A549 treated with DMSO at 1 μM for 4 hours (cell line): Measurements from ENCODE around the gene NUBP2. TPM values are rescaled to one million over a fixed set of nuclear protein-coding genes. Genes with fewer than 3 reads are reported as not detected.

Experiments
- total RNA-seq: library from RNA; stranded (reverse); fragments of 200-300 nt; extraction: Qiagen RNA extraction; gene quantifications from 5 replicates; pipeline ENCODE4 v1.2.3, GENCODE V29; 2022; ENCODE audit warnings: low read depth

NUBP2 gene, protein sequence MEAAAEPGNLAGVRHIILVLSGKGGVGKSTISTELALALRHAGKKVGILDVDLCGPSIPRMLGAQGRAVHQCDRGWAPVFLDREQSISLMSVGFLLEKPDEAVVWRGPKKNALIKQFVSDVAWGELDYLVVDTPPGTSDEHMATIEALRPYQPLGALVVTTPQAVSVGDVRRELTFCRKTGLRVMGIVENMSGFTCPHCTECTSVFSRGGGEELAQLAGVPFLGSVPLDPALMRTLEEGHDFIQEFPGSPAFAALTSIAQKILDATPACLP
- 56.7 to 88.8 TPM (median 76.9 TPM) in 5 replicates for total RNA-seq

DNA sequence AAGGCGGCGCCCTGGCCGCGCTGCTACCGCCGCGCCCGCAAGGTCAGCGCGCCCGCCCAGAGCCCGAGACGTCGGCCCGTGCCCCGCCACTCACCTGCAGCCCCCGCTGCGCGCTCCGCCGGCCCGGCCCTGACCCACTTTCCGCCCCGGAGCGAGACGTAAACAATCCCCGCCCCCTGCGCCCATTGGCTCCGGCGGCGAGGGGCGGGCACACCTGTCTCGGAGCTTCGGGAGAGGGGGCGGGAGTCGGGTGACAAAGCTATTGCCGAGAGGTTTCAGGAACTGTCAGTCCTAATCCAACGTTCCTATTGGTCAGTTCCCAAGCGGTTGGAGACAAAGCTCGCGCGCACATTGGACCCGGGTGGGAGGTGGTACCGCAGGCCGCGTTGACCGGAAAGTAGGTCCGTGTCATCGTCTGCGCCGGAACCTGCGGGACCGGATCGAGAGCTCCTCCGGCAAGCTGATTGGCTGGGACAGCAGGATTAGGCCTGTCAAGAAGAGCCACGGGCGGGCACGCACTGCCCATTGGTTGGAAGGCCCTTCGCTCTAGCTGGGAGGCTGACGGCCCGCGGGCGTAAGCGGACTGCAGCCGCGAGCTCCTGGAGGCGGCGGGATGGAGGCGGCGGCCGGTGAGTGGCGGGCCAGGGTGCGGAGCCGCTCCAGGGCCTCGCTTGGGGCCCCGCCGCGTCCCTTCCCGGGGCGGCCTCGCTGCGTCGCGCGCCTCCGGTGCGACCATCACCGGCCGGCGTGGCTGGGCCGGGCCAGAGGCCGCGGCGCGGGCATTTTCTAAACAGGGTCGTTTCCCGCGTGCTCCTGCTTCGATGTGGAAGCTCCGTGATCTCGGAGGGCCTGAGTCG is at the start of gene NUBP2, which contains the start of gene SPSB3:
Gene NUBP2, plus strand, starts transcription at position 553 of the 857 bp plus-strand sequence. Its CDS starts 61 bp downstream, at position 614.
Gene SPSB3, minus strand, starts transcription at position 164 of the 857 bp plus-strand sequence. CDS start 1,088 bp downstream, outside the sequence.

DNA sequence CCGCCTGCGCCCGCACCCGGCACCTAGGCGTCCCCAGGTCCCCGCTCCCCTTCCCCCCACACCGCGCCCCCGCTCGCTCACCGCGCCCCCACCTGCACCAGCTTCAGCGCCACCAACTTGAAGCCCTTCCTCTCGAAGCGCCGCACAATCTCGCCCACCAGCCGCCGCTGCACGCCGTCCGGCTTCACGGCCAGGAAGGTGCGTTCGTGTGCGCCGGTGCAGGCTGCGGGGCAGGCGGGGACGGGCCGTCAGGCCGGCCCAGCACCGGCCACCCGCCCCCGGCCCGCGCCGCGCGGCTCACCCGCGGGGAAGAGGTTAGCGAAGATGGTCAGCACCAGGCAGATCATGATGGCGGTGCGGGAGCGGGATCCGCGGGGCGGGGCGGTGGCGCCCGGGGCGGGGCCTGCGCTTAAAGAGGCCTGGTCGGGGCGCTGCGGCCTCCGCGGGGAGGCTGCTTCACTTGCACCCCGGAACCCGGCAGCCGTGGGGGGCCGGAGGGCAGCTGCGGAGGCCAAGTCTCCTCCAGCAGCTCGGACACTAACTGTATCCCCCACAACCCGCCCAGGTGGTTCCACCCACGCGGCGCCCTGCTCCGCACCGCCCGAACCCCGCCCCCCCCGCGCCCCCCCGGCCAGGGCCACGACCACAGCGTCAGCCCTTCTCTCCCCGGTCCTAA is 11.4 kb upstream of the NUBP2 start, which contains the start of gene NME3:
Gene NME3, minus strand, starts transcription at position 356 of the 676 bp plus-strand sequence. Its CDS starts 9 bp downstream, at position 347.

DNA sequence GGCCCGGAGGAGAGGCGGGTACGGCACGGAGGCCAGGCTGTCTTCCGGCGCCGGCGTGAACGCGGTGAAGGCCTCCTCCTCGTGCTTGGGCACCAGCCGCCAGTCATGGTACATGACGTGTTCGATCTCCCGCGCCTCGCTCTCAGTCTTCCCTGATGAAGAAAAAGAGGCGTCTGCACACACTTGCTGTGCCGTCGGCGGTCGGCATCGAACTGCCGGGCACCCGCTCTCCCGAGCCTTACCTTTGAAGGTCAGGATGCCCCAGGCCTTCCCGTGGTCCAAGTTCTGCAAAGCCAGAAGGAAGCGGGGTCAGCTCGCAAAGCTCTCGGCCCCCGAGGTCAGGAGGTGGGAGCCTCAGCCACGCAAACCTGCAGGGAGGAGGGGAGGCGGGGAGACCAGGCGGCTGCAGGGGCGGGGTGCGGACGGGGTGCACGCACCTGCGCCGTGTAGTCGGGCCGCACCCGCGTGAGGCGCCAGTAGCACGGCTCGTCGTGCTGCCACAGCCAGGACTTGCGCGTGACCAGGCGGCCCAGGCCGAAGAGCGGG is 10.3 kb upstream of the NUBP2 start, which contains the start of gene EME2:
Gene EME2, plus strand, starts transcription at position 449 of the 546 bp plus-strand sequence. CDS start 418 bp downstream, outside the sequence.

DNA sequence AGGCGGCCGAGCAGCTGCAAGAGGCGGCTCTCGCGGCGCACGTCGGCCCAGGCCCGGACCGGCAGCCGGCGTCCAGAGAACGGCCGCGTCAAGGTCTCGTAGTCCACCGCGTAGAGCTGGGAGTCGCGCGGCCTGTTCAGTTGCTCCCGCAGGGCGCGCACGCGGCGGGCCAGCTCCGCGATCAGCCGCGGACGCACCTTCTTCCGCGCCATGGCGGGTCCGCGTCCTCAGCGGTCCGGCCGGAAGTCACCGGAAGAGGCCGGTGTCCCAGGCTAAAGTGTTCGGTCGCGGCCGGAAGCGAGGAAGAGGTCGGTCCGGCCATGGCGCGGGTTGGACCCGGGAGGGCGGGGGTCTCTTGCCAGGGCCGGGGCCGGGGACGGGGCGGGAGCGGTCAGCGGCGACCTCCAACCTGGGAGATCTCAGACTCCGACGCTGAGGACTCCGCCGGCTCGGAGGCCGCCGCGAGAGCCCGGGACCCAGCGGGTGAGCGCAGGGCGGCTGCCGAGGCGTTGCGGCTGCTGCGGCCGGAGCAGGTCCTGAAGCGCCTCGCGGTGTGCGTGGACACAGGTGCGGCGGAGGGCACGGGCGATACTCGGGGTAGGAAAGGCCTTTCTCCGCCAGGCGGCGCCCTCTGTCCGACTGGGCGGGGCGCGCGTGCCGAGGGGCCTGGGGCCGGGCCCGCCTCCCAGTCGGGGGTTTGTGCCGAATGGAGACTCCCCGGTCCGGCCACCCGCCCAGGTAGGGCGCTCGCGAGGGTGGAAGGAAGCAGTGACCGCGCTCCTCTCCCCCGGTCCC is 9.7 kb upstream of the NUBP2 start, which contains the start of gene MRPS34:
Gene MRPS34, minus strand, starts transcription at position 227 of the 795 bp plus-strand sequence. Its CDS starts 15 bp downstream, at position 212.

DNA sequence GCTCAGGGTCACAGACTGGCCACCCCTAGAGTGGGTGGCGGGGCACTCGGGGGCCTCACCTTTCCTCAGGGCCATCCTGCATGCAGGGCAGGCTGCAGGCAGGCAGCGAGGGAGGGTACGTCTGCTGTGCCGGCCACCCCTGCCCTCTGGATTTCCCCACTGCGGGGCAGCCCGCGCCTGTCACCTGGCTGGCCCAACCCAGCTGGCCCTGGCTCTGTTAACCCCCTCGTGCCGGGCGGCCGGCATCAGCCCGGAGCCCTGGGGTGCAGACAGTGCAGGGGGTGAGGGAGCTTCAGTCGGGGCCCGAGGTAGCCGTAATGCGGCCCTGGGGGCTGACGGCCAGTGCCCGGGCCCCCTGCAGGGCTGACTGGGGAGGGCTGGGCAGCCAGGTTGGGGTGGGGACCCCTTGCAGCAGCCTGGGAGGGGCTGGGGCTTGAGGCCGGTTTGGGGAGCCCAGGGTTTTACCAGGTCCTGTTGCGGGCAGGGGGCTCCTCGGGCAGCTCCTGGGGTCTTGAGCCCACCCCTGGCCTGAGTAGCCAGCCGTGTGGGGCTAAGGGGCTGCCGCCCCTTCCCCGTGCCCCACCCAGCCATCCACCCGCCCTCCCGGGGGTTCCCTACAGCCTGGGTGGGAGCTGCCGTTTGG is 10.9 kb downstream of the NUBP2 start, which contains the start of gene IGFALS:
Gene IGFALS, minus strand, starts transcription at position 128 of the 643 bp plus-strand sequence. Its CDS starts 53 bp downstream, at position 75.

DNA sequence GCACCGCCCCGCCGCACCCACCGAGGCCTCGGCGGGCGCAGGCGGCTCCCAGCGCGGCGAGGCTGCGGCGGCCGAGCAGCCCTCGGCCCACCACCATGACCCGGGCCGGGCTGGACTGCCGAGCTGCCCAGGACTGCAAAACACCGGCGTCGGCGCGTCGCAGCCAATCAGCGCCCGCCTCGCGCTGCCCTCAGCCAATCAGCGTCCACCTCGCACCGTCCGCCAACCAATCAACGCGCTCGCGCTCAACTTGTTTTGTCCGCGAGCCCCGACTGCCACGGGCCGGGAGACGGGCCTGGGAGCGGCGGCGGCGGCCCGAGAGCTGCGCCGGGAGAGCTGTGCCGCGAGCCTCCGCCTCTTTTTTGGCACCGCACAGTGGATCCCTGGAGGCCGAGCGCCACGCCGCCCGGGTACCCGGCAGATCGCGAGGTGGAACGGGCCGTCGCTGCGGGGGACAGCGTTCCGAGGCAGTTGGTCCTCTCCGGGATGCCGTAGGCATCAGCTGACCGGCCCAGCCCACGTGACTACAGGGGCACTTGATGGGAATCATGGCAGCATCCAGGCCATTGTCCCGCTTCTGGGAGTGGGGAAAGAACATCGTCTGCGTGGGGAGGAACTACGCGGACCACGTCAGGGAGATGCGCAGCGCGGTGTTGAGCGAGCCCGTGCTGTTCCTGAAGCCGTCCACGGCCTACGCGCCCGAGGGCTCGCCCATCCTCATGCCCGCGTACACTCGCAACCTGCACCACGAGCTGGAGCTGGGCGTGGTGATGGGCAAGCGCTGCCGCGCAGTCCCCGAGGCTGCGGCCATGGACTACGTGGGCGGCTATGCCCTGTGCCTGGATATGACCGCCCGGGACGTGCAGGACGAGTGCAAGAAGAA is 44.2 kb downstream of the NUBP2 start, which contains the start of the genes FAHD1 and HAGH:
Gene FAHD1, plus strand, starts transcription at position 516 of the 883 bp plus-strand sequence. Its CDS starts 33 bp downstream, at position 549.
Gene HAGH, minus strand, starts transcription at position 135 of the 883 bp plus-strand sequence. Its CDS starts 38 bp downstream, at position 97.

Other genes starting within 250 kb of the NUBP2 start
- gene TMEM204, start 249.3 kb upstream of the NUBP2 start, total RNA-seq = not detected in 5 replicates
- 8.2 to 9.3 TPM (median 9.3 TPM) in 5 replicates for gene IFT140, start 170.9 kb upstream of the NUBP2 start, total RNA-seq
- gene CRAMP1, start 170.6 kb upstream of the NUBP2 start, total RNA-seq = 14.1 to 18.6 TPM (median 16.7 TPM) in 5 replicates
- gene JPT2, start 104.7 kb upstream of the NUBP2 start, total RNA-seq = 169 to 207 TPM (median 182 TPM) in 5 replicates
- gene MAPK8IP3, start 76.8 kb upstream of the NUBP2 start, total RNA-seq = 36.1 to 58.0 TPM (median 52.2 TPM) in 5 replicates
- 29.4 to 60.4 TPM (median 53.3 TPM) in 5 replicates for gene NME3, start 11.4 kb upstream of the NUBP2 start, total RNA-seq
- gene EME2, start 10.2 kb upstream of the NUBP2 start, total RNA-seq = 5.4 to 12.9 TPM (median 9.9 TPM) in 5 replicates
- gene MRPS34, start 9.8 kb upstream of the NUBP2 start, total RNA-seq = 163 to 261 TPM (median 224 TPM) in 5 replicates
- 16.1 to 25.3 TPM (median 22.5 TPM) in 5 replicates for gene SPSB3, start 389 bp upstream of the NUBP2 start, total RNA-seq
- gene IGFALS, start 10.7 kb downstream of the NUBP2 start, total RNA-seq = 0.07 to 0.13 TPM in 2 of 5 replicates, not detected in the others
- 57.8 to 69.7 TPM (median 62.0 TPM) in 5 replicates for gene HAGH, start 43.9 kb downstream of the NUBP2 start, total RNA-seq
- 42.2 to 49.6 TPM (median 45.3 TPM) in 5 replicates for gene FAHD1, start 44.2 kb downstream of the NUBP2 start, total RNA-seq
- 1.9 to 2.4 TPM (median 2.1 TPM) in 5 replicates for gene MEIOB, start 89.2 kb downstream of the NUBP2 start, total RNA-seq
- 1.9 to 3.9 TPM (median 3.1 TPM) in 5 replicates for gene HS3ST6, start 135.5 kb downstream of the NUBP2 start, total RNA-seq
- gene MSRB1, start 160.2 kb downstream of the NUBP2 start, total RNA-seq = 27.0 to 33.5 TPM (median 29.9 TPM) in 5 replicates
- 0.03 to 0.06 TPM in 2 of 5 replicates, not detected in the others for gene RPL3L, start 171.7 kb downstream of the NUBP2 start, total RNA-seq
- gene NDUFB10, start 176.6 kb downstream of the NUBP2 start, total RNA-seq = 234 to 300 TPM (median 255 TPM) in 5 replicates
- 3,777 to 5,494 TPM (median 4,879 TPM) in 5 replicates for gene RPS2, start 181.9 kb downstream of the NUBP2 start, total RNA-seq
- gene RNF151, start 183.9 kb downstream of the NUBP2 start, total RNA-seq = not detected in 5 replicates
- gene TBL3, start 189.1 kb downstream of the NUBP2 start, total RNA-seq = 33.8 to 44.9 TPM (median 36.1 TPM) in 5 replicates
- gene NOXO1, start 198.5 kb downstream of the NUBP2 start, total RNA-seq = 0.14 to 0.29 TPM (median 0.25 TPM) in 5 replicates
- gene GFER, start 201.2 kb downstream of the NUBP2 start, total RNA-seq = 26.3 to 42.5 TPM (median 39.7 TPM) in 5 replicates
- 6.4 to 7.6 TPM (median 6.9 TPM) in 5 replicates for gene SYNGR3, start 207.0 kb downstream of the NUBP2 start, total RNA-seq
- gene ZNF598, start 226.9 kb downstream of the NUBP2 start, total RNA-seq = 44.1 to 62.0 TPM (median 55.9 TPM) in 5 replicates
- gene NPW, start 236.8 kb downstream of the NUBP2 start, total RNA-seq = 0.74 to 1.3 TPM (median 0.99 TPM) in 5 replicates
- gene NHERF2, start 243.9 kb downstream of the NUBP2 start, total RNA-seq = 38.6 to 58.8 TPM (median 54.7 TPM) in 5 replicates